SH-SY5Y (cell line): ENCODE data around the gene ATG2A.

ENCODE experiments used
- GATA2 ChIP-seq: IDR thresholded peaks from 2 replicates; pipeline ENCODE4 v1.6.1; 2011; ENCODE audit warnings: mild to moderate bottlenecking, low read depth, low read length
- GATA3 ChIP-seq: IDR thresholded peaks from 2 replicates; pipeline ENCODE4 v1.6.1; 2011; ENCODE audit warnings: low read depth, mild to moderate bottlenecking, low read length, moderate library complexity

Gene ATG2A

GRCh38 chr11:64877390-64878222, 39.4 kb downstream of the ATG2A start:
- TF ChIP-seq GATA3 (no peak), GATA2 (no peak)

GRCh38 chr11:64876835-64877341, 40.1 kb downstream of the ATG2A start:
- TF ChIP-seq GATA3 = no peak
- no peak for TF ChIP-seq GATA2

- TF ChIP-seq GATA2 (no peak), GATA3 (no peak)
These were observed 40.7 kb downstream of the ATG2A start for GRCh38 chr11:64876229-64876750.

- TF ChIP-seq GATA3 (no peak), GATA2 (no peak)
These were observed 41.4 kb downstream of the ATG2A start for GRCh38 chr11:64875369-64876228.

GRCh38 chr11:64874308-64875240, 42.4 kb downstream of the ATG2A start:
- no peak for TF ChIP-seq GATA2
- no peak for TF ChIP-seq GATA3

GRCh38 chr11:64872790-64873488, 44.1 kb downstream of the ATG2A start:
- no peak for TF ChIP-seq GATA2
- TF ChIP-seq GATA3 = no peak

GRCh38 chr11:64871492-64871891, 45.5 kb downstream of the ATG2A start:
- TF ChIP-seq GATA3 (no peak), GATA2 (no peak)

- no peak for TF ChIP-seq GATA2
These were observed 46.0 kb downstream of the ATG2A start for GRCh38 chr11:64870893-64871466.

GRCh38 chr11:64870176-64870892, 46.7 kb downstream of the ATG2A start:
- TF ChIP-seq GATA2 (no peak), GATA3 (no peak)

- no peak for TF ChIP-seq GATA3
- no peak for TF ChIP-seq GATA2
These were observed 47.3 kb downstream of the ATG2A start for GRCh38 chr11:64869571-64870175.

- TF ChIP-seq GATA2 (no peak), GATA3 (no peak)
These were observed 48.0 kb downstream of the ATG2A start for GRCh38 chr11:64868904-64869570.
